Aorta (tissue), 5 donors: ENCODE results near the gene CXCL9. TPM values are rescaled to one million over a fixed set of nuclear protein-coding genes. Genes with fewer than 3 reads are reported as not detected.
"Not testable (repeated sequence)": the region's sequence is repeated elsewhere in the genome, so short reads cannot be mapped to it uniquely, and the experiment has no call there.

Experiments
- ATAC-seq: fragments of 200-7000 bp; cut with Tn5 transposase; one replicate; pipeline ENCODE4 v1.9.1; 2022; ENCODE audit warnings: moderate library complexity; ENCODE audit not compliant: low FRiP score
- DNase-seq, 2 donors: peaks; one replicate each; pipeline ENCODE4 v3.0.0-alpha.2; 2020
- H3K27ac ChIP-seq, 2 donors: one replicate each; pipeline ENCODE4 v1.5.1; 2013; ENCODE audit warnings: low read length in 2 of 2, mild to moderate bottlenecking in 2 of 2, moderate library complexity in 2 of 2, control low read depth in 1 of 2, inconsistent platforms in 1 of 2, low read depth in 1 of 2
- H3K27me3 ChIP-seq, 2 donors: one replicate each; pipeline ENCODE4 v1.6.1; 2013; ENCODE audit warnings: control low read depth in 1 of 2, low read length in 1 of 2, mild to moderate bottlenecking in 1 of 2, moderate library complexity in 1 of 2; ENCODE audit not compliant: insufficient read depth in 2 of 2, control insufficient read depth in 1 of 2
- H3K36me3 ChIP-seq, 2 donors: one replicate each; pipeline ENCODE4 v1.6.1; 2013; ENCODE audit warnings: control low read depth in 1 of 2, low read length in 1 of 2, mild to moderate bottlenecking in 1 of 2; ENCODE audit not compliant: insufficient read depth in 2 of 2, control insufficient read depth in 1 of 2
- H3K4me1 ChIP-seq, 2 donors: one replicate each; pipeline ENCODE4 v1.6.1; 2013; ENCODE audit warnings: low read length in 2 of 2, control low read depth in 1 of 2, mild to moderate bottlenecking in 1 of 2, moderate library complexity in 1 of 2; ENCODE audit not compliant: insufficient read depth in 2 of 2, control insufficient read depth in 1 of 2
- H3K4me3 ChIP-seq, 2 donors: one replicate each; pipeline ENCODE4 v1.5.1; 2013; ENCODE audit warnings: low read length in 2 of 2, control low read depth in 1 of 2, mild to moderate bottlenecking in 1 of 2
- H3K9me3 ChIP-seq: one replicate; pipeline ENCODE4 v1.6.1; 2013; ENCODE audit warnings: mild to moderate bottlenecking, low read length; ENCODE audit not compliant: control insufficient read depth
- WGBS, 2 donors: extraction: QIAGEN DNeasy Blood & Tissue Kit; methylation state at CpG; one replicate each; pipeline ENCODE4 v1.1.7; 2013; 5-methylcytosine and 5-hydroxymethylcytosine counted together
- intact Hi-C, 2 donors: fragments of 100-400 bp; cut with DNase I; formaldehyde crosslinking; loops; one replicate each; pipeline versions ENCODE4 v1.14.2 to v1.15.0; 2022
- polyA plus RNA-seq, 2 donors: library from polyadenylated mRNA; stranded (reverse); fragments of 200-250 nt; gene quantifications; one replicate each; pipeline ENCODE4 v1.2.3, GENCODE V29; 2013
- total RNA-seq, 2 donors: library from RNA; stranded (reverse); fragmentation: NEBNext Ultra II Directional; extraction: Animal tissue kit (Norgen Biotek cat#: 25700); gene quantifications; one replicate each; pipeline ENCODE4 v1.2.1, GENCODE V29; 2021
- donor health status: healthy with polysubstance abuse.
- donor health status: Bipolar disorder and iron deficiency.
- donor health status: DM: no; HTN: no; CAD: no.
- donor health status: DM: no; HTN: no; CAD: no.
- donor health status: DM: yes; HTN: yes; CAD: no.

Gene CXCL9
- total and polyA plus RNA-seq, 4 donors = 0.38 to 4.4 (median 1.4) TPM

DNA sequence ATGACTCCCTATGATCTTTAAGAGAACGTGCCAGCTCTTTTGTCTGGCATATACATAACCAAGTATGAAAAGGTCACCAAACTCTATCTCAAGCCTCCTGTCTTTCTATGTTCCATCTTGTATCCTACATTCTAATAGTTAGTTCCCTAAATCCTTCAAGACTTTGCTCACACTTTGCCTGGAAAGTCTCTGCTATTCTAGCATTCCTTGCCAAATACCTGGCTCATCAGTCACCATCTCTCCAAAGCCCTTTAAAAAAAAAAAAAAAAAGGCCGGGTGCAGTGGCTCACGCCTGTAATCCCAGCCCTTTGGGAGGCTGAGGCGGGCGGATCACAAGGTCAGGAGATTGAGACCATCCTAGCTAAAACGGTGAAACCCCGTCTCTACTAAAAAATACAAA lies 48.8 kb downstream of the CXCL9 start:
- ATAC-seq, intact Hi-C loops: not testable (repeated sequence)
- WGBS, 2 donors = 94 to 98% methylated on average over 4 to 7 of the region's 7 CpGs

DNA sequence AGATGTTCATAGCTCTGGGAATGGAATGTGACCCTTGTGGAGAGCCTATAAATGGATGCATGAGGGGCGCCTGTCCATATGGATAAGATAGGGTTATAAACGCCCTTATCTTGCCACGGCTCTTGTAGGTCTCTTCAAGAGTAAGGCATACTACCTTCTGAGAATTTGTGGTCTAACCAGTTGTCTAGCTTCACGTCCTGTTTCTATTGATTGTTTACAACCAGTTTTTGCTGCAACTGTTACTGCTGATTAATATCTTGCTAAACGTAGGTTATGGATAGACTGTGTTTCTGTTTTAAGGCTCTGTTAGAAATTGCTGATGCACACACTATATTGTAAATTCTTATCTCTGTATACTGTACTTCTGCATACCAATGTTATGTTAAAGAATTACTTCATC lies 52.5 kb downstream of the CXCL9 start:
- WGBS, 2 donors = 90% methylated on average over 5 of the region's 5 CpGs
- H3K27me3 ChIP-seq, H3K4me3 ChIP-seq, intact Hi-C loops, ATAC-seq, DNase-seq, H3K4me1 ChIP-seq, H3K9me3 ChIP-seq, H3K27ac ChIP-seq: not testable (repeated sequence)
- H3K36me3 ChIP-seq = peaks cover 15 to 17% of the 10 kb centered on the region in 2 donors

More for the DNA sequence above, 48.8 kb downstream of the CXCL9 start:
- peaks cover 13 to 15% of the 10 kb centered on the region in 2 donors for H3K36me3 ChIP-seq
- DNase-seq, H3K9me3 ChIP-seq, H3K27ac ChIP-seq, H3K27me3 ChIP-seq, H3K4me1 ChIP-seq, H3K4me3 ChIP-seq: not testable (repeated sequence)

DNA sequence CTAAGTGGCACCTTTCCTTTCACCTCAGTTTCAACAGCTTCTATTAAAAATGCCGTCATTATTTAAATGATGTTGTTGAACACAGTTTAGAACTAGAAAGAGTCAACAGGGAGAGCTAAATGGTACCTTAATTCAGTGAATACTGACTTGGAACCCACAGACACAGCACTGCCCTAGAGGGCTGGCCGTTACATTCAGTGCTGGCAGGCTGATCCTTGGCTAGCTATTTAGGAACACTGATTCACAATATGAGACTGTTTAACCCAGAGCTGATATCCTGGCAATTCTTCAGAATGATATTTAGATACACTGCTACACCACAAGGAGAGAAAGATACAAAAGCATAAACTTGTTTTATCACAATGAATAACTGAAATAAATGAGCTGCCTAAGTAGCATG lies 53.8 kb downstream of the CXCL9 start:
- WGBS, 2 donors = 23 to 54% methylated on average over 2 of the region's 2 CpGs
- Histone ChIP-seq H3K36me3 (peaks cover 15 to 17% of the 10 kb centered on the region in 2 donors), H3K4me3 (no peak overlapping the region), H3K9me3 (no peaks in the 10 kb centered on the region), H3K27me3 (no peaks in the 10 kb centered on the region), H3K4me1 (no peaks in the 10 kb centered on the region), H3K27ac (no peak overlapping the region)
- DNase-seq (no peak), ATAC-seq (no peak)
- intact Hi-C loops = no loop called here

Other genes with a start within 250 kb of the CXCL9 start
- gene PPEF2, start 105.1 kb downstream of the CXCL9 start, total RNA-seq = under 1 TPM; 0.32 to 0.36 TPM
- gene PPEF2, start 105.1 kb downstream of the CXCL9 start, polyA plus RNA-seq = under 1 TPM in 1 of 2 donors, not detected in 1; 0.15 TPM
- 10 to 100 TPM; 24.9 to 41.4 TPM for gene NAAA, start 66.5 kb downstream of the CXCL9 start, total RNA-seq
- 10 to 100 TPM; 24.8 to 28.2 TPM for gene NAAA, start 66.5 kb downstream of the CXCL9 start, polyA plus RNA-seq
- 10 to 100 TPM; 30.2 to 36.5 TPM for gene SDAD1, start 16.6 kb downstream of the CXCL9 start, total RNA-seq
- 10 to 100 TPM; 16.0 to 17.2 TPM for gene SDAD1, start 16.6 kb downstream of the CXCL9 start, polyA plus RNA-seq
- gene CXCL10, start 16.0 kb upstream of the CXCL9 start, total RNA-seq = 1 to 10 TPM; 1.8 to 2.6 TPM
- gene CXCL10, start 16.0 kb upstream of the CXCL9 start, polyA plus RNA-seq = 1 to 10 TPM in 1 of 2 donors, not detected in 1; 7.8 TPM
- under 1 TPM; 0.23 to 0.45 TPM for gene CXCL11, start 28.6 kb upstream of the CXCL9 start, total RNA-seq
- gene CXCL11, start 28.6 kb upstream of the CXCL9 start, polyA plus RNA-seq = 1 to 10 TPM in 1 of 2 donors, under 1 TPM in 1; 0.46 to 2.3 TPM
- gene ART3, start 67.2 kb upstream of the CXCL9 start, total RNA-seq = under 1 TPM; 0.68 to 0.81 TPM
- not detected for gene ART3, start 67.2 kb upstream of the CXCL9 start, polyA plus RNA-seq
- gene NUP54, start 140.9 kb upstream of the CXCL9 start, total RNA-seq = 10 to 100 TPM; 38.8 to 45.5 TPM
- gene NUP54, start 140.9 kb upstream of the CXCL9 start, polyA plus RNA-seq = 10 to 100 TPM; 19.8 to 24.3 TPM
- gene SCARB2, start 206.3 kb upstream of the CXCL9 start, total RNA-seq = 100 to 1,000 TPM; 138 to 154 TPM
- gene SCARB2, start 206.3 kb upstream of the CXCL9 start, polyA plus RNA-seq = 10 to 100 TPM; 44.3 to 73.6 TPM
- 1 to 10 TPM; 1.8 to 2.4 TPM for gene FAM47E, start 244.2 kb upstream of the CXCL9 start, total RNA-seq
- gene FAM47E, start 244.2 kb upstream of the CXCL9 start, polyA plus RNA-seq = 1 to 10 TPM; 1.2 to 1.9 TPM